ENCODE measurements around the gene IL5RA.

The IL5RA gene

DNA sequence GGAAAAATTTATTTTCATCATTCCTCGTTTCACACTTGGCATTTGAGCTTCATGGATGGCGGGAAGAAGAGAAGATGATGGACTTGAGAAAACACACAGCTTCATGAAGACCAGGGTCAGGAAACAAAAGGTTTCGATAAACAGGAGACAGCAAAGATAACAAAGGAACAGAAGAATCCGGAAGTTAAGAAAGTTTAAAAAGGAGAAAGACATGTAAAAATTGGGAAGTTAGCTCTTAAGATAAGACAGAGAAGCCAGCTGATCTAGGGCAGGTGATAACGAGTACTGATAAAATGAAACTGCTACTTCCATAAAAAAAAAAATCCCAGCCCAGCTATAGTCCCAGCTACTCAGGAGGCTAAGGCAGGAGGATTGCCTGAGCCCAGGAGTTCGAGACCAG lies 23.9 kb downstream of the IL5RA start:
- Histone ChIP-seq H3K4me1 (ENCODE audit: control insufficient read depth, insufficient read depth, low read length, poor library complexity, severe bottlenecking) (no peaks in the 10 kb centered on the region), H3K27me3 (replicated peaks; ENCODE audit: control insufficient read depth, insufficient read depth, low read length, poor library complexity, severe bottlenecking) (no peaks in the 10 kb centered on the region), H3K27ac (ENCODE audit: insufficient read depth, low read length, poor library complexity, severe bottlenecking) (no peak overlapping the region), H3K36me3 (ENCODE audit: control insufficient read depth, insufficient read depth, low read length) (no peaks in the 10 kb centered on the region), H3K4me3 (ENCODE audit: insufficient read depth, low read depth, low read length, poor library complexity, severe bottlenecking) (no peak overlapping the region), H3K9me3 (ENCODE audit: control insufficient read depth, low read length) (no peaks in the 10 kb centered on the region)
- DNase-seq = no peak

DNA sequence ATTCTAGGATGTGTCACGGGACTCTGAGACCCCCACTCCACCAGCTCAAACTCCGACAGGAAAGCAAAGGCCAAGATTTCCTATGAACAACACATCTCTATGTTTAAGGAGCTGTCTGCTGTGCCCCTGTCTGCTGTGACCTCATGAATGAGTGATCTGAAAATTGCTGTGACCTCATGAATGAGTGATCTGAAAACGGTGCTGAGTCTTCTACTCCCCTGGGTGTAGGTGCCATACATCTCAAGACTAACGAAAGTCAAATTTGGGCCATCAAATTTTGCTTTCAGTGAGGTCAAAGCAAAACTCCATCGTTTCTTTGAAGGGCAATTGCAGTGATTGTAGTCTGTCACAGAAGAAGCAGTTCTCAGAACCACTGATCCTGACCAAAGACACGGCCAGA lies 24.4 kb downstream of the IL5RA start:
- Histone ChIP-seq H3K27ac (ENCODE audit: insufficient read depth, low read length, poor library complexity, severe bottlenecking) (no peak overlapping the region), H3K36me3 (ENCODE audit: control insufficient read depth, insufficient read depth, low read length) (no peaks in the 10 kb centered on the region), H3K4me3 (ENCODE audit: insufficient read depth, low read depth, low read length, poor library complexity, severe bottlenecking) (no peak overlapping the region), H3K9me3 (ENCODE audit: control insufficient read depth, low read length) (no peaks in the 10 kb centered on the region), H3K4me1 (ENCODE audit: control insufficient read depth, insufficient read depth, low read length, poor library complexity, severe bottlenecking) (no peaks in the 10 kb centered on the region), H3K27me3 (replicated peaks; ENCODE audit: control insufficient read depth, insufficient read depth, low read length, poor library complexity, severe bottlenecking) (no peaks in the 10 kb centered on the region)
- no peak for DNase-seq

DNA sequence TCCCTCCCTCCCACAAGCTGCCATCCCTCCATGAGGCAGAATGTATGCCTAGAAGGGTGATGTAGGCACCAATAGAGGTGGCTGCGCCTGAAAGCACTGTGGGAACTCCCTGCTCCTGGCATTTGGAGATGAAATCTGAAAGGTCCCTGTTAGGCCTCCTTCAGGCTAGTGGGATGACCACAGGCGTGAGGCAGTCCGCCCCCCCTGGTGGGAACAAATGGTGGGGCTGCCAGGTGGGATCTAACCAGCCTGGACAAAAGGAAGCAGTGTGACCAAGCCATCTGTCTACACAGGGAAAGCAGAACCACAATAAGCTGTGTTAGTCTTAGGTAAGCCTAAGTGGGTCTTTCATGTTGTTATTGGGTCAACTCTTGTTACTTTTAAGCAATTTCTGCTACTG lies 25.3 kb downstream of the IL5RA start:
- H3K27ac ChIP-seq (ENCODE audit: insufficient read depth, low read length, poor library complexity, severe bottlenecking) = no peak overlapping the region
- H3K9me3 ChIP-seq (ENCODE audit: control insufficient read depth, low read length) = no peaks in the 10 kb centered on the region
- H3K36me3 ChIP-seq (ENCODE audit: control insufficient read depth, insufficient read depth, low read length) = no peaks in the 10 kb centered on the region
- no peak for DNase-seq
- H3K4me1 ChIP-seq (ENCODE audit: control insufficient read depth, insufficient read depth, low read length, poor library complexity, severe bottlenecking) = no peaks in the 10 kb centered on the region
- no peak overlapping the region for H3K4me3 ChIP-seq (ENCODE audit: insufficient read depth, low read depth, low read length, poor library complexity, severe bottlenecking)
- H3K27me3 ChIP-seq (replicated peaks; ENCODE audit: control insufficient read depth, insufficient read depth, low read length, poor library complexity, severe bottlenecking) = no peaks in the 10 kb centered on the region

DNA sequence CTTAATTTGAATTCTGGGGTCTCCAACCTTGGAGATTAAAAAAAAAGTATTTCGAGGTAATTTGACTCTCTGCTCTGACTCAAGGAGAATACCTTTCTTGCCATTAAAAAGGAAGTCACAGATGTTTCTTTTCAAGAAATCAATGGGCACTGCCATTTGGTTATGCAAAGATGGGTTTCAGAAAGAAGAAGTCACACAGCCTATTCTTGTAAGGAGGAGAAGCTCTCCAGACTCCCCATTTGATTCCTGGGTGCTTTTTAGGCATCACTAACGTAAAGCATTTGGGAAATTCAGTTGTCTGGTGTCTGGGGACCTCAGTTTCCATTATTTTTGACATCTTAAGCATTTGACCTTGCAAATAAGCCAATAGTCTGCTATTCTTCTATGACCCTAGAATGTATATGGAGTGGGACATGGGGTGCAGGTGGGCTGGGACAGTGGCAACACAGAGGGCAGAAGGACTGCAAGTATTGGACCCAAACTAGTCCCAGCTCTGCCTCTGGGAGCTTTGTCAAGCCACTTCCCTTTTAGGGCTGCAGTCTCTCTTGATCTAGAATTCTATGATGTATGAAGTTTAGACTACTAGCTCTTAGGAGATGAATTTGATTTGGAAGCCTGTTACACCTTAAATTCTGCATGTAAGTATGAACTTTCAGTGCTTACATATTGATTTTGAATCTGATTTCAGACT lies 27.8 kb downstream of the IL5RA start:
- DNase-seq = no peak
- Histone ChIP-seq H3K4me1 (ENCODE audit: control insufficient read depth, insufficient read depth, low read length, poor library complexity, severe bottlenecking) (no peaks in the 10 kb centered on the region), H3K9me3 (ENCODE audit: control insufficient read depth, low read length) (no peaks in the 10 kb centered on the region), H3K27ac (ENCODE audit: insufficient read depth, low read length, poor library complexity, severe bottlenecking) (no peak overlapping the region), H3K27me3 (replicated peaks; ENCODE audit: control insufficient read depth, insufficient read depth, low read length, poor library complexity, severe bottlenecking) (no peaks in the 10 kb centered on the region), H3K36me3 (ENCODE audit: control insufficient read depth, insufficient read depth, low read length) (no peaks in the 10 kb centered on the region), H3K4me3 (ENCODE audit: insufficient read depth, low read depth, low read length, poor library complexity, severe bottlenecking) (no peak overlapping the region)

DNA sequence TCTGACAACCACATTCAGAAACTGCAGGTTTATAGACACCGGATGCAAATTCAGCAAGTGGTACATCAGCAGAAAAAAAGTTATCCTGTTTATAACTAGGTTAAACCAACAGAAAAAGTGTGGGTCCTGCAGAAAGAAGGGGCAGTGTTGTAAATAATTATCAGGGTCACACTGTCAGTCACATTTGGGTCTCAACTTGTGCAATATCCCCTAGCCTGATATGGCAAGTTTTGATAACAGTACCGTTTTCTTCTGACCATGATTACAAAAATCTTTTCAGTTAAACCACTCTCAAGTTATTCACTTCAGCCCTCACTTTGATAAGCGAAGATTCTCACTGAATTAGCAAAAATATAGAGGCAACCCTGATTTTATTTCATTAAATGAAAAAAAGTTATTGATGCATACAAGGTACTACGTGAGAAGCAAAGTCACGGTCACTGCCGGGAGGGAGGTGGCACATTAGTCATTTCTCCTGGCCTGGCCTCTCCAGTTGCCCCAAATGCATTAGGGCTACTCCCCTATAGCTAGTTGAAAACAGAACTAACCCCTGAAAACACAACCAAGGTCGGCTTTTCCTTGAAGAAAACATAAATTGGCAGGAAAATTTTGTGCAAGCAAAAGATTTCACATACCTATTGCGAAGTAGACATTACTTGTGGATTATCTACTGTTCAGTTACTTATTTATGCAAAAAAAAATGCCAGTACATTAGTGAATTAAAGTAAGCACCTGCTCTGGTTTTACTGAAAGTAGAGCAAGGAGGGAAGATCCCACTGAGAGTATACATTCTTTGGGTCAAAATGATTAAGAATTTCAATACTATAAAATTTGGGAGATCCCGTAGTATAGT lies 28.6 kb downstream of the IL5RA start:
- no peak overlapping the region for H3K4me3 ChIP-seq (ENCODE audit: insufficient read depth, low read depth, low read length, poor library complexity, severe bottlenecking)
- no peak overlapping the region for H3K27ac ChIP-seq (ENCODE audit: insufficient read depth, low read length, poor library complexity, severe bottlenecking)
- H3K4me1 ChIP-seq (ENCODE audit: control insufficient read depth, insufficient read depth, low read length, poor library complexity, severe bottlenecking) = no peaks in the 10 kb centered on the region
- no peaks in the 10 kb centered on the region for H3K36me3 ChIP-seq (ENCODE audit: control insufficient read depth, insufficient read depth, low read length)
- no peak for DNase-seq
- H3K27me3 ChIP-seq (replicated peaks; ENCODE audit: control insufficient read depth, insufficient read depth, low read length, poor library complexity, severe bottlenecking) = no peaks in the 10 kb centered on the region
- H3K9me3 ChIP-seq (ENCODE audit: control insufficient read depth, low read length) = no peaks in the 10 kb centered on the region

DNA sequence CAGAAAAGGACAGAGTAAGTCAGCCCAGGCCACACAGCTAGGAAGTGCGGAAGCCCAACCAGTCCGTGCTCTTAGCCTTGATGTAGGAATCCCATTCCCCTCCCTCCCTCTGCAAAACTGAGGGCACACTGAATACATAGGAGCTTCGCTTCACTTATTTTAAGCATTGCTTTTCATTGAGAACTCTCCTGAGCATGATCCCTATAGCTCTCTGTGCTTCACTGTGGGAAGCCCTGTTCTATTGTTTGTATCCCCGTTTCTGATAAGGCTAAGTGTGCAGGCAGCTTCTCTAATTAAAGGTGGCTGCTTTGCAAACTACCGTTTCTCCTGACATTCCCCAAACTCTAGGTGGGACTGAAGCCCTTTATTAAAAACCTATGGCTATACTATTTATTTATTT lies 29.9 kb downstream of the IL5RA start:
- H3K9me3 ChIP-seq (ENCODE audit: control insufficient read depth, low read length) = no peaks in the 10 kb centered on the region
- H3K4me3 ChIP-seq (ENCODE audit: insufficient read depth, low read depth, low read length, poor library complexity, severe bottlenecking) = no peak overlapping the region
- H3K27ac ChIP-seq (ENCODE audit: insufficient read depth, low read length, poor library complexity, severe bottlenecking) = no peak overlapping the region
- H3K4me1 ChIP-seq (ENCODE audit: control insufficient read depth, insufficient read depth, low read length, poor library complexity, severe bottlenecking) = no peaks in the 10 kb centered on the region
- no peak for DNase-seq
- H3K36me3 ChIP-seq (ENCODE audit: control insufficient read depth, insufficient read depth, low read length) = no peaks in the 10 kb centered on the region
- no peaks in the 10 kb centered on the region for H3K27me3 ChIP-seq (replicated peaks; ENCODE audit: control insufficient read depth, insufficient read depth, low read length, poor library complexity, severe bottlenecking)

DNA sequence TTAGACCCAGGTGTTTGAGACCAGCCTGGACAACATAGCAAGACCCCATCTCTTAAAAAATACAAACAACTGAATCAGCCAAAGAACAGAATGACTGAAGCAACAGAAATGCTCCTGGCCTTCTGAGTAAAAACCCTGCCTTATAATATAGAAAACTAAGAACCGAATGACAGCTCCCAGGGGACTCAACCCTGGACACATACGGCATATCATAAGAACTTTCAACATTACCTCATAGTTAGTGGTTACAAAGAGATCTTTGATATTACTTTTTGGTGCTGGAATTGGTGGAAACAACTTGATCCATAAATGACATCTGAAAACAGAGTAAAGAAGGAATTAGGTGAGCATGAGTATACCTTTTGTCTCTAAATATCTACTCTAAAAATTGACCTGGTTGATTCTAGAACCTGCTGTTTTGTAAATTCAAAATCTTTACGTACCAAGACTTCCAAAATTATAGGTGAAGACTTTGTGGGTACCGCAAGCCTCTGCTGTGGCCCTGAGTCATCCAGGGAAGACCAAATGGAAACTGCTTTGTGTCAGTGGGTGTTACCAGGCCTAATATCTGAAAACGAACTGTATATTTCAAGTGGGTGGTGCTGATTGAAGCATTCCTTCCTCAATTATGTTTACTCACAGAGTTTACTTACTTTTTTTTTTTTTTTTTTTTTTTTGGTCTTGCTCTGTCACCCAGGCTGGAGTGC lies 35.5 kb downstream of the IL5RA start:
- Histone ChIP-seq H3K4me1 (ENCODE audit: control insufficient read depth, insufficient read depth, low read length, poor library complexity, severe bottlenecking) (no peaks in the 10 kb centered on the region), H3K36me3 (ENCODE audit: control insufficient read depth, insufficient read depth, low read length) (no peaks in the 10 kb centered on the region), H3K27ac (ENCODE audit: insufficient read depth, low read length, poor library complexity, severe bottlenecking) (no peak overlapping the region), H3K4me3 (ENCODE audit: insufficient read depth, low read depth, low read length, poor library complexity, severe bottlenecking) (no peak overlapping the region), H3K9me3 (ENCODE audit: control insufficient read depth, low read length) (no peaks in the 10 kb centered on the region), H3K27me3 (replicated peaks; ENCODE audit: control insufficient read depth, insufficient read depth, low read length, poor library complexity, severe bottlenecking) (no peaks in the 10 kb centered on the region)
- DNase-seq = no peak

DNA sequence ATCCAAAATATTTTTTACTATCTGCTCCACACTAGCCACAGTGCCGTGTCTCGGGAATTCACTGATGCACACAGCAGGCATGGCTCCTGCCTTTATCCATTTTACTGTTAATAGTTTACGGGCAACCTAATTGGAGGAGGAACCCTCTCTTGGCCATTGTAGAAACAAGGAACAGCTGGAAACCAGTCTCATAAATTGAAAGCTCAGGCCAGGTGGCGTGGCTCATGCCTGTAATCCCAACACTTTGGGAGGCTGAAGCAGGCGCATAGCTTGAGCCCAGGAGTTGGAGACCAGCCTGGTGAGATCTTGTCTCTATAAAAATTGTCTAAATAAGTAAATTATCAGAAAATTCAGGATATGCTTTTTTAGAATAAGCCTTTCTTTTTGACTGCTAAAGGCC lies 39.0 kb downstream of the IL5RA start:
- no peaks in the 10 kb centered on the region for H3K9me3 ChIP-seq (ENCODE audit: control insufficient read depth, low read length)
- DNase-seq = no peak
- H3K27ac ChIP-seq (ENCODE audit: insufficient read depth, low read length, poor library complexity, severe bottlenecking) = no peak overlapping the region

DNA sequence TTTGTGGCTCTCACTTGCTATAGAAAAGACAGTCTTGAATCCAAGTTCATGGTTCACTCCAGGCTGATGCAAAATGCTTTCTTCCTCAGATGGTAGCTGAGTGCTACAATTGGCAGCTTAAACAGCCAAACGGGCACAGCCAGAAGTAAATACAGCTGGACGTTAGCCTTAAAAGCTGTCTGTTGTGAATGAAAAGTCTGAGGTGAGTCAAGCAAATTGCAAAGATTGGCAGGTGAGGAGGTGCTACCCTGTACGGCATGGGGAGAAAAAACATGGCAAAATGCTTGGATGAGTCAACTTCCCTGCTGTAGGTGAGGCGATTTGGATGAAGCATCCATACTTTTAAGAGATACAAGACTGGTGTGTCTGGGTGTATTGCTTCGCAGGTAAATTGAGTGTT lies 40.5 kb downstream of the IL5RA start:
- Histone ChIP-seq H3K27me3 (replicated peaks; ENCODE audit: control insufficient read depth, insufficient read depth, low read length, poor library complexity, severe bottlenecking) (no peaks in the 10 kb centered on the region), H3K4me3 (ENCODE audit: insufficient read depth, low read depth, low read length, poor library complexity, severe bottlenecking) (no peak overlapping the region), H3K27ac (ENCODE audit: insufficient read depth, low read length, poor library complexity, severe bottlenecking) (no peak overlapping the region), H3K9me3 (ENCODE audit: control insufficient read depth, low read length) (no peaks in the 10 kb centered on the region), H3K36me3 (ENCODE audit: control insufficient read depth, insufficient read depth, low read length) (no peaks in the 10 kb centered on the region), H3K4me1 (ENCODE audit: control insufficient read depth, insufficient read depth, low read length, poor library complexity, severe bottlenecking) (no peaks in the 10 kb centered on the region)
- DNase-seq = no peak

More for the DNA sequence above, 39.0 kb downstream of the IL5RA start:
- no peaks in the 10 kb centered on the region for H3K27me3 ChIP-seq (replicated peaks; ENCODE audit: control insufficient read depth, insufficient read depth, low read length, poor library complexity, severe bottlenecking)
- H3K4me3 ChIP-seq (ENCODE audit: insufficient read depth, low read depth, low read length, poor library complexity, severe bottlenecking) = no peak overlapping the region
- H3K36me3 ChIP-seq (ENCODE audit: control insufficient read depth, insufficient read depth, low read length) = no peaks in the 10 kb centered on the region
- no peaks in the 10 kb centered on the region for H3K4me1 ChIP-seq (ENCODE audit: control insufficient read depth, insufficient read depth, low read length, poor library complexity, severe bottlenecking)

DNA sequence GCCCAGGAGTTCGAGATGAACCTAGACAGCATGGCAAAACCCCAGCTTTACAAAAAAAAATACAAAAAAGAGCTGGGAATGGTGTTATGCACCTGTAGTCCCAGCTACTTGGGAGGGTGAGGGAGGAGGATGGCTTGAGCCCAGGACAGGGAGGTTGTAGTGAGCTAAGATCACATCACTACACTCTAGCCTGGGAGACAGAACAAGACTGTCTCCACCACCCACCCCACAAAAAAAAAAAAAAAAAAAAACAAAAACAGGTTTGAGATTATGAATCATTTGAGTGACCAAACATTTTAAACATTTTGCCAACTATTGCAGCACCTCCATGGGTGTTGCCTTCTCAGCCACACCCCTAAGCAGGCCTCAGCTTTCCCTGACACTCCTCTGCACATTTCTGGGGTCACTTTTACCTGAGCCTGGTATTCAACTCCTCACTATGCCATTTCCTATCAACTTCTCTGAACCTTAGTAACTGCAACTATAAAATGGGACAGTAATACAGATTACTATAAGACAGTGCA lies 41.8 kb downstream of the IL5RA start:
- no peak for DNase-seq
- no peaks in the 10 kb centered on the region for H3K9me3 ChIP-seq (ENCODE audit: control insufficient read depth, low read length)
- H3K4me3 ChIP-seq (ENCODE audit: insufficient read depth, low read depth, low read length, poor library complexity, severe bottlenecking) = no peak overlapping the region
- no peaks in the 10 kb centered on the region for H3K27me3 ChIP-seq (replicated peaks; ENCODE audit: control insufficient read depth, insufficient read depth, low read length, poor library complexity, severe bottlenecking)
- H3K4me1 ChIP-seq (ENCODE audit: control insufficient read depth, insufficient read depth, low read length, poor library complexity, severe bottlenecking) = no peaks in the 10 kb centered on the region
- H3K36me3 ChIP-seq (ENCODE audit: control insufficient read depth, insufficient read depth, low read length) = no peaks in the 10 kb centered on the region
- H3K27ac ChIP-seq (ENCODE audit: insufficient read depth, low read length, poor library complexity, severe bottlenecking) = no peak overlapping the region
